GM21515 (cell line): Measurements from ENCODE around the gene DHFR.

Experiments used
- ATAC-seq: cut with Tn5 transposase; IDR thresholded peaks from one replicate; pipeline ENCODE4 v1.9.1; 2021; ENCODE audit not compliant: unreplicated experiment

DHFR gene

GRCh38 chr5:80655231-80655774 is 520 bp upstream of the DHFR start:
- ATAC-seq = no peak

DNA sequence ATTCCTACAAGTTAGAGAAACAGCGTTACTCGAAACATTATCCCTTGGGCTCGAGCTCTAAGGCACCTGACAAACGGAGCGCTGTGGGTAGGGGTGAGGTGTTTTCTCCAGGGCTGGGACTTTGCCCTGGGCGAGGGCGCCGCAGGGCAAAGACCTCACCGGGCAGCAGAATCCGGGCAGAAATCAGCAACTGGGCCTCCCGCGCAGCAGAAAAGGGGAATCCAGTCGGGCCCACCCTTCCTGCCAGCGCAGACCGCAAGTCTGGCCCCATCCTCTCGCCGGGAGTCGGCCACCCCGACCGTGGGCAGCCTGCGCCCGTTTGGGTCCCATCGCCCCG is 761 bp downstream of the DHFR start:
- ATAC-seq = no peak

- ATAC-seq = no peak
Measured at GRCh38 chr5:80653502-80653901, 1.3 kb downstream of the DHFR start.

DNA sequence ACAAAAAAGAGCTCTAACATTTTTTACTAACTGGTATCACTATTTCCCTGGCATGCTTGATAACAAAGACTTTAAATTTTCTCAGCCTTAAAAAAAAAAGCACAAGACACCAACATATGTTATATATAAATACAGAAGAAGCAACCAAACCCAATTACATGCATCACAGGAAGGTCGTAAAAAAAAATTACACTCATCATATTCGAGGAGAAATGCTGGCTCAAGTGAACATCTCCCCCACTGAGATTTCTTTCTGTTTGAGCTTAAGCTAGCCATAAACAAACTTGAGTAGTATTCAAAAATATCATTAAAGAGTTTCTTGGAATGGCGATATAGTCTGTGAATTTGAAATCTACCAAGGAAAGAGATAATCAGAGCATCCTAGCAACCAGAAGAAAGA is 7.9 kb downstream of the DHFR start:
- no peak for ATAC-seq

GRCh38 chr5:80644900-80645299 is 9.9 kb downstream of the DHFR start:
- ATAC-seq = no peak

GRCh38 chr5:80641353-80641752 is 13.4 kb downstream of the DHFR start:
- no peak for ATAC-seq

GRCh38 chr5:80634193-80634592 is 20.6 kb downstream of the DHFR start:
- ATAC-seq = no peak

DNA sequence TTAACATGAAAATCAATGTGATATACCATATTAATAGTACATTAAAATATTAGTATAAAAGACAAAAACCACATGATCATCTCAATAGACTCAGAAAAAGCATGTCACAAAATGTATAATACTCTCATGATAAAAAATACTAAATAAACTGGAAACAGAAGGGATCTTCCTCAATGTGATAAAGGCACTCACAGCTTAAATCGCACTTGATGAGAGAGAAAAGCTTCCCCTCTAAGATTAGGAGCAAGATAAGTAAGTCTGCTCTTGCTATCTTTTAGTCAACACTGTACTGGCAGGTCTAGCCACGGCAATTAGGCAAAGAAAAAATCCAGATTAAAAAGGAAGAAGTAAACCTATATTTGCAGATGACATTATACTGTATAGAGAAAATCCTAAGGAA is 22.1 kb downstream of the DHFR start:
- no peak for ATAC-seq

- ATAC-seq = no peak
Measured at GRCh38 chr5:80631278-80632259, 23.2 kb downstream of the DHFR start.

DNA sequence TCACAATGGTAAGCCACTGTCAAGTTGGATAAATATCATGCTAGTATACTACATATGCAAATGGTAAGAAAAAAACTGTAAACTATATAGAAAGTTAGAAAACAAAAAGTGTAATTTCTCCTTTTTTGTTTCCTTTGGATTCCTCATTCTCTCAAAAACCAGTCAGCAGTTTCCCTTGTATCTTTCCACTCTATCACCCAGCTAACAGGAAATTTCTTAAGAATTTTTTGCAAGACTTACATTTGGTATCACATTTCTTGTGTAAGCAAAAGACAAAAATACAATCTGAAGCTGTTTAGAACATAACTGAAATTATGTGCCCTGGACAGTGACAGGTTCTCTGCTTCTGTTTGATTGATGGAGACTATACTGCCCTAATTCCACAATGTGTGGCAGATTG is 25.5 kb downstream of the DHFR start:
- no peak for ATAC-seq

DNA sequence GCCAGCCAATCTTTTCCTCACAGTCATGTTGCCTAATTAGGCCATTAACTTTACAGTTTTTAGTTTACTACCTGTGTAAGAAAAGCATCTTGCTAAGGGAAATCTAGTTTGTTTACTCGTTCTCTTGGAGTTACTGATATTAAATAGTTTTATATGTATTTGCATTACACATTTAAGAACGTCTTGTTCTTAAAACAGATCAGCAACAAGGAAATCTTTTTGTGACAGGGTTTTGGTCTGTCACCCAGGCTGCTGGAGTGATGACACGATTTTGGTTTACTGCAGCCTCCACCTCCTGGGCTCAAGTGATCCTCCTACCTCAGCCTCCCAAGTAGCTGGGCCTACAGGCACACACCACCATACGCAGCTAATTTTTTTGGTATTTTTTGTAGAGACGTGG is 29.6 kb downstream of the DHFR start:
- no peak for ATAC-seq

DNA sequence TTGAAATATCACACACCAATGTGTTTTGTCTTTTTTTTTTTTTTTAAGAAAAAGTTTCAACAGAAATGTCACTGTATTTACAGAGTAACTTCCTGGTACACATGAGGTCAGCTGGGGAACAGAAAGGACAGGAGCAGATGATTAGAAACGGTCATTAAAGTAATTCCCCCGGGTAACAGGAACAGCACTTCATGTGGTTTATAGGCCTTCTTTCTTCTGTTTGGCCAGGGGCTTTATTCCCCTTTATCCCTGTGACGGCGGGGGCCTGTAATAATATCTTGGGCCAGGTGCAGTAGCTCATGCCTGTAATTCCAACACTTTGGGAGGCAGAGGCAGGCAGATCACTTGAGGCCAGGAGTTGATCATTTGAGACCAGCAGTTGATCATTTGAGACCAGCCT is 30.8 kb downstream of the DHFR start:
- ATAC-seq = no peak

DNA sequence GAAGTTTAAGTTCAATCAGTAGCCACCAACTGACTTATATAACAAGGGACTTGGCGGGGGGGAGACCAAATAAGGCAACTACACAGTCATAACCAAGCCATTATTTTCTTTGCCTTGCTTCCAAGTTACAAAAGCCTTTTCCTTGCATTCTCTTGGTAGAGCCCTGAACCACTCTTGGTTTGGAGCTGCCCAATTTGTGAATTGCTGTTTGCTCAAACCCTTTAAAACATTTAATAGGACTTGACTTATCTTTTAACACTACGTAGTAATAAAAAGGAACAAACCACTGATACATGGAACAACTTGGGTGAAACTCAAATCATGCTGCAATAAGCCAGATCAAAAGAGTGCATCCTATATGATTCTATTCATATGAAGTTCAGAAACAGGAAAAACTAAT is 32.0 kb downstream of the DHFR start:
- ATAC-seq = no peak

GRCh38 chr5:80620211-80620610 is 34.6 kb downstream of the DHFR start:
- no peak for ATAC-seq

GRCh38 chr5:80619086-80619485 is 35.7 kb downstream of the DHFR start:
- no peak for ATAC-seq

DNA sequence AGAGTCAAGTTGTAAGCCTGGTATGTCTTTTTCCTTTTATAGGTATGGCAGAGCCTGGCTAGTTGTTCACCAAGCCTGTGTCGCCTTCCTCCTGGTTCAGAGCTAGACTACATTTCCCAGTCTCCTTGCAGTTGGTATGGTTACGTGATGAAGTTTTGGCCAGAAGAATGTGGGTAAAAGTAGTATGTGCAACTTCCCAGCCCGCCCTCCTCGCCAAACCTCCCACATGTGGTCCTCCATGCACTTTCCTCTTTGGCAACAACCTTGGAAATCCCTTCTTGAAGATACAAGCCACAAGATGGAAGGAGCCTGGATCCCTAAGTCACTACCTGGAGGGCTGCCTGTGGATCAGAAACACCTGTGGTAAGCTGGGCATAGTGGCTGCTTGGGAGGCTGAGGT is 36.3 kb downstream of the DHFR start:
- ATAC-seq = no peak

DNA sequence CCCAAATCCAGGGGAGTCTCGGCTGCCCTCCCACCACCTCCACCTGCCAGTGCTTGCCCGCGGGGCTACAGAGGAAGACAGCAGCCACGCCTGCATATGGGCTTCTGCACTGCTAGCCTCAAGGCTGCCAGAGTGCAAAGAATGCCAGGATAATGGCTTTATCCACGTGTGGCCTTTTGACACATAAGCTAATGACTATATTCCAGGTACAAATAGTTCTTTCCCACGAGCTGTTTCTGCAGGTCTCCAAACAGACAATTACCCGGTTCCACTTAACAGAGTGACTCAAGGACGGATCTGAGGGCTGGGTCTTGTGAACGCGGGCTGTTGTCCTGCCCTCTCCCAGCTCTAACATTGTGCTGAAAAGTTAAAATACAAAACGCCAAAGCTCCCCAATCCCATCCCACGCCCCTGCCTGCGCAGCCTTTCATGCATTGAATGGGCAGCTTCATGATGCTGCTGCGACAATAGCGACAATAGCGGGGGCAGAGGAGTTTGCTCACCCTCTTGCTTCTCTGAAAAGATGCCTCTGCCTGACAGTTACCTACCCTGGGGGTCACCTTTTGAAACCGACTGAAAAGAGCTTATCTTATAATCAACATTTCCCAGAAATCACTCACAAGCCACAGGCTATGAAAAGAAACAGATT is 39.4 kb downstream of the DHFR start:
- ATAC-seq = no peak

DNA sequence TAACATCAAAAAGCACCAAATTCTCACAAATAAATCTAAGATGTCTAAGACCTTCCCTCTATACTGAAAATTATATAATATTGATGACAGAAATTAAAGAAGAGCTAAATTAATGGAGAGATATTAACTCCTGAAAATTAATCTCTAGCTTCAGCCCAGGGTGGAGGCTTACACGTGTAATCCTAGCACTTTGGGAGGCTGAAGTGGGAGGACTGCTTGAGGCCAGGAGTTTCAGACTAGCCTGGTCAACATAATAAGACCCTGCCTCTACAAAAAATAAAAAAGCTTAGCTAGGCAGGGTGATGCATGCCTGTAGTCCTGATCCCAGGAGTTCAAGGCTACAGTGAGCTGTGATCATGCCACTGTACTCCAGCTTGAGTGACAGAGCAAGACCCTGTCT is 45.1 kb downstream of the DHFR start:
- ATAC-seq = no peak

- no peak for ATAC-seq
Measured at GRCh38 chr5:80608731-80609130, 46.1 kb downstream of the DHFR start.

- peak; percentile 78 for ATAC-seq
Measured at GRCh38 chr5:80607832-80608231, 47.0 kb downstream of the DHFR start.

DNA sequence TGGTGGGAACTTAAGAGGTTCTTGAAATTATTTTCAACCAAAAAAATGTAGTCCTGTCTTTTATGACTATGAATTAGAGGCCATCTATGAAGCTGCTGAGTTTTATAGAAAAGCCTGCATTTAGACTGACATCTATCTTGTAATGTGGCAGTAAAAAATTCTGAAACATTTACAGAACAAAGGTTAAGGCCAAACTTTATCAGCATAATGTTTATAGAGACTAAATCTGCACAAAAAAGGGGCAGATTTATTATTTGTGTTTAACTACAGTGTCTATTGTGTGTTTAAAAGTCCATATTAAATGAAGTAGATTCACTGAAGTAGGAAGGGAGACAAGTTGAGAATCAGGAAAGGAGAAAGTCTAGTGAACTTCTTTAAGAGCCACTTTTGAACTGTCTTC is 47.4 kb downstream of the DHFR start:
- no peak for ATAC-seq
